ENCODE data around the gene SOX6.

The SOX6 gene

GRCh38 chr11:16309226-16309625 is 47.1 kb downstream of the SOX6 start:
- DNase-seq (ENCODE audit: low read depth): no peak
- no peak overlapping the region for H3K4me3 ChIP-seq (ENCODE audit: low read length)
- TF ChIP-seq, protein P1, sequence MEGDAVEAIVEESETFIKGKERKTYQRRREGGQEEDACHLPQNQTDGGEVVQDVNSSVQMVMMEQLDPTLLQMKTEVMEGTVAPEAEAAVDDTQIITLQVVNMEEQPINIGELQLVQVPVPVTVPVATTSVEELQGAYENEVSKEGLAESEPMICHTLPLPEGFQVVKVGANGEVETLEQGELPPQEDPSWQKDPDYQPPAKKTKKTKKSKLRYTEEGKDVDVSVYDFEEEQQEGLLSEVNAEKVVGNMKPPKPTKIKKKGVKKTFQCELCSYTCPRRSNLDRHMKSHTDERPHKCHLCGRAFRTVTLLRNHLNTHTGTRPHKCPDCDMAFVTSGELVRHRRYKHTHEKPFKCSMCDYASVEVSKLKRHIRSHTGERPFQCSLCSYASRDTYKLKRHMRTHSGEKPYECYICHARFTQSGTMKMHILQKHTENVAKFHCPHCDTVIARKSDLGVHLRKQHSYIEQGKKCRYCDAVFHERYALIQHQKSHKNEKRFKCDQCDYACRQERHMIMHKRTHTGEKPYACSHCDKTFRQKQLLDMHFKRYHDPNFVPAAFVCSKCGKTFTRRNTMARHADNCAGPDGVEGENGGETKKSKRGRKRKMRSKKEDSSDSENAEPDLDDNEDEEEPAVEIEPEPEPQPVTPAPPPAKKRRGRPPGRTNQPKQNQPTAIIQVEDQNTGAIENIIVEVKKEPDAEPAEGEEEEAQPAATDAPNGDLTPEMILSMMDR (conservative IDR thresholded peaks at IDR 0.05; ENCODE audit: low read depth, low read length): no peak

DNA sequence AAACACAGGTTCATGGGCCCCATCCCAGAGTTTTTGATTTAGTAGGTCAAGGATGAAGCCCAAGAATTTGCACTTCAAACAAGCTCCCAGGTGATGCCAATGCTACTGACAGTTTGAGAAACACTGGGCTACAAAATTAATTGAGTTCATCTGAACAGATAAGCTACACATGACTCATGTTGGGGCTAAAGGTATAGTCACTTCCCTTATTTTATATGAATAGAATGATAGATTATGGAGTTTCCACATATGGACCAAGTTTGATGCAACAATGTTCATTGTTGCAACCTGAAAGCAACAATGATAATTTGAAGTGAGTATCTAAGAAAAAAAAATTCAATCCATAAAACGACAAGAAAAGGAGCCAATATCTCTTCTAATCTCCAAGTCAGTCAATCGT is 54.9 kb downstream of the SOX6 start:
- no peak for DNase-seq (ENCODE audit: low read depth)
- H3K4me3 ChIP-seq (ENCODE audit: low read length): no peak overlapping the region
- TF ChIP-seq, protein P1 (conservative IDR thresholded peaks at IDR 0.05; ENCODE audit: low read depth, low read length): no peak

- no peak overlapping the region for H3K4me3 ChIP-seq (ENCODE audit: low read length)
- DNase-seq (ENCODE audit: low read depth): no peak
- TF ChIP-seq, protein P1 (conservative IDR thresholded peaks at IDR 0.05; ENCODE audit: low read depth, low read length): no peak
These were observed 56.2 kb downstream of the SOX6 start for GRCh38 chr11:16299884-16300782.

GRCh38 chr11:16299390-16299789 is 57.0 kb downstream of the SOX6 start:
- H3K4me3 ChIP-seq (ENCODE audit: low read length): no peak overlapping the region
- DNase-seq (ENCODE audit: low read depth): no peak
- TF ChIP-seq, protein P1 (conservative IDR thresholded peaks at IDR 0.05; ENCODE audit: low read depth, low read length): no peak

DNA sequence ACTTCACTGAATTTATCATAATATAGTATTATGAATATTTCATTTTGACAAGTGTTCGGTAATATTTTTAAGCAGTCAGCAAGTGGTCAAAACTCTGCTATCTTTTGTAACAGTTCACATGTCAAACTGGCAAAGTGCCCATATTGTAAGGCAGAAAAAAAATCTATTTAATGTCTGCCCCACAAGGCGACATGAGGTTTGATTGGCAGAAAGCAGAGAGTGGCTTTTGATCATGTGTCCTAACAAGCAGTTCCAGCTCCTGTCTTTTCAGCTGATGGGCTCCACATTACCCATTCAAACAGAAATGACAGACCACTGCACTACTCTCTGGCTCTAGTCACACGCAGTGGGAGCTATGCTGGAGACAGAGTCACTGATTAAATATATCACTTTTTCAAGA is 59.0 kb downstream of the SOX6 start:
- no peak overlapping the region for H3K4me3 ChIP-seq (ENCODE audit: low read length)
- no peak for DNase-seq (ENCODE audit: low read depth)
- TF ChIP-seq, protein P1 (conservative IDR thresholded peaks at IDR 0.05; ENCODE audit: low read depth, low read length): no peak

- TF ChIP-seq, protein P1 (conservative IDR thresholded peaks at IDR 0.05; ENCODE audit: low read depth, low read length): no peak
- H3K4me3 ChIP-seq (ENCODE audit: low read length): no peak overlapping the region
These were observed 60.1 kb downstream of the SOX6 start for GRCh38 chr11:16296273-16296672.

GRCh38 chr11:16295592-16295991 is 60.8 kb downstream of the SOX6 start:
- TF ChIP-seq, protein P1 (conservative IDR thresholded peaks at IDR 0.05; ENCODE audit: low read depth, low read length): no peak
- H3K4me3 ChIP-seq (ENCODE audit: low read length): no peak overlapping the region
- DNase-seq (ENCODE audit: low read depth): no peak

More at GRCh38 chr11:16296273-16296672, 60.1 kb downstream of the SOX6 start:
- DNase-seq (ENCODE audit: low read depth): no peak
